WERI-Rb-1 (cell line): Measurements from ENCODE around the gene TRIM2.

Source experiments
- DNase-seq: peaks from one replicate; pipeline ENCODE4 v3.0.0-alpha.2; 2020
- H3K27ac ChIP-seq: fragments of 250-450 bp; sonication (Bioruptor Pico); 2 replicates; pipeline ENCODE4 v1.5.1; 2020; ENCODE audit warnings: mild to moderate bottlenecking, moderate library complexity
- H3K27me3 ChIP-seq: fragments of 250-450 bp; sonication (Bioruptor Pico); 2 replicates; pipeline ENCODE4 v1.5.1; 2021; ENCODE audit warnings: mild to moderate bottlenecking, low read depth, moderate library complexity; ENCODE audit not compliant: insufficient read depth, severe bottlenecking
- H3K36me3 ChIP-seq: fragments of 250-450 bp; sonication (Bioruptor Pico); 2 replicates; pipeline ENCODE4 v1.5.1; 2020; ENCODE audit warnings: mild to moderate bottlenecking, moderate library complexity
- H3K4me3 ChIP-seq: 2 replicates; pipeline ENCODE4 v1.5.1; 2011; ENCODE audit warnings: low read depth, mild to moderate bottlenecking, control low read depth, low read length
- H3K9me3 ChIP-seq: fragments of 250-450 bp; sonication (Bioruptor Pico); 2 replicates; pipeline ENCODE4 v1.5.1; 2021; ENCODE audit warnings: mild to moderate bottlenecking, moderate library complexity; ENCODE audit not compliant: severe bottlenecking
- CTCF ChIP-seq: IDR thresholded peaks from 2 replicates; pipeline ENCODE4 v1.5.1; 2011; ENCODE audit warnings: low read depth, mild to moderate bottlenecking, control low read depth, inconsistent platforms, low read length

TRIM2 gene

GRCh38 chr4:153204247-153204671, at the start of gene TRIM2:
TRIM2 (plus strand) TSS chr4:153204443; CDS start chr4:153204531, 88 bp downstream.
- DNase-seq: peak; percentile 78
- Histone ChIP-seq H3K27ac (peak within 1 kb of the TSS; percentile 42), H3K27me3 (no peaks in the 10 kb centered on the region), H3K9me3 (no peaks in the 10 kb centered on the region), H3K36me3 (no peaks in the 10 kb centered on the region), H3K4me3 (peak within 1 kb of the TSS; percentile 23)
- TF ChIP-seq CTCF: no peak

DNA sequence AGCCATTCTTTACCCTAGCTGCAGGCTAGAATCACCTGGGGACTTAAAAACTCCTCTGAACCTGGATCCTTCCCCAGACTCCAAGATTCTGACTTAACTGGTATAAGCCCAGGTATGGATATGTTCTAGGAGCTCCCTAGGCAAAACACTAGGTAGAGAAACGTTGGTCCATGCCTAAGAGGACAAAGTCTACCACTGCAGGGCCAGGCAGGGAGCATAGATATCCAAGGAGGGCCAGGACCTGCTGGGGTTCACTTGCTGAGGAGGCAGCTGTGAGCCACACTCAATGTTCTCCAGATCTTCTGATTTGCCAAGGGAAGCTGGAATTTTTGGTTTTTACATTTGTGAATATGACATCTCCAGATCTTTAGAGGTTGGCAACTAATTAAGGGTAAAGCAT, 48.6 kb upstream of the TRIM2 start:
- Histone ChIP-seq H3K4me3 (no peak overlapping the region), H3K36me3 (no peaks in the 10 kb centered on the region), H3K27ac (no peak overlapping the region), H3K9me3 (no peaks in the 10 kb centered on the region), H3K27me3 (no peaks in the 10 kb centered on the region)
- no peak for DNase-seq
- TF ChIP-seq CTCF: no peak

GRCh38 chr4:153156263-153156662, 48.0 kb upstream of the TRIM2 start:
- H3K27me3 ChIP-seq: no peaks in the 10 kb centered on the region
- no peaks in the 10 kb centered on the region for H3K9me3 ChIP-seq
- DNase-seq: peak; percentile 33
- TF ChIP-seq CTCF: peak; percentile 36; the same call in 1 of the 2 replicates
- H3K36me3 ChIP-seq: no peaks in the 10 kb centered on the region
- no peak overlapping the region for H3K27ac ChIP-seq
- H3K4me3 ChIP-seq: no peak overlapping the region

- Histone ChIP-seq H3K27ac (no peak overlapping the region), H3K27me3 (no peaks in the 10 kb centered on the region), H3K36me3 (no peaks in the 10 kb centered on the region), H3K4me3 (no peak overlapping the region), H3K9me3 (no peaks in the 10 kb centered on the region)
- no peak for DNase-seq
- no peak for TF ChIP-seq CTCF
Observed at GRCh38 chr4:153156721-153157120, 47.5 kb upstream of the TRIM2 start.

DNA sequence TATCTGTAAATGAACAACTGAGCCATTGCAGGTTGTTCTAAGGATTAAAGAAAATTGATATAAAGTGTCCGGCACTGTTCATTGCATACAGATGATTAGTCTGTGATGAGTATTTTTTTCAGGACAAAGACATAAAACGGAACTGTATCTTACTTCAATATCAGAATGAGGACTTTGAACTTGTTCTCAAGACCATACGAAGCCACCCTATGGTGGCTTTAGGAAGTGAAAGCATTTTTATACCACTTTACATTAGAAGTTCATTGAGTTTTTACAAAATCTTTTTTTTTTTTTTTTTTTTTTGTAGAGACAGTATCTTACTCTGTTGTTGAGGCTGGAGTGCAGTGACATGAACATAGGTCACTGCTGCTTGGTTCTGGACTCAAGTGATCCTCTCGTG, 45.2 kb upstream of the TRIM2 start:
- no peaks in the 10 kb centered on the region for H3K36me3 ChIP-seq
- no peaks in the 10 kb centered on the region for H3K27me3 ChIP-seq
- TF ChIP-seq CTCF: no peak
- H3K4me3 ChIP-seq: no peak overlapping the region
- DNase-seq: no peak
- no peaks in the 10 kb centered on the region for H3K9me3 ChIP-seq
- no peak overlapping the region for H3K27ac ChIP-seq

GRCh38 chr4:153159728-153160221, 44.5 kb upstream of the TRIM2 start:
- Histone ChIP-seq H3K27me3 (no peaks in the 10 kb centered on the region), H3K4me3 (no peak overlapping the region), H3K36me3 (no peaks in the 10 kb centered on the region), H3K9me3 (peaks cover 3% of the 10 kb centered on the region), H3K27ac (no peak overlapping the region)
- DNase-seq: no peak
- TF ChIP-seq CTCF: no peak
